Measurements from ENCODE around the gene RFC1.
A peak's percentile ranks its signal among the peaks of the same experiment; 100 is the strongest.
"Not testable (repeated sequence)": the region's sequence is repeated elsewhere in the genome, so short reads cannot be mapped to it uniquely, and the experiment has no call there.

RFC1 gene

DNA sequence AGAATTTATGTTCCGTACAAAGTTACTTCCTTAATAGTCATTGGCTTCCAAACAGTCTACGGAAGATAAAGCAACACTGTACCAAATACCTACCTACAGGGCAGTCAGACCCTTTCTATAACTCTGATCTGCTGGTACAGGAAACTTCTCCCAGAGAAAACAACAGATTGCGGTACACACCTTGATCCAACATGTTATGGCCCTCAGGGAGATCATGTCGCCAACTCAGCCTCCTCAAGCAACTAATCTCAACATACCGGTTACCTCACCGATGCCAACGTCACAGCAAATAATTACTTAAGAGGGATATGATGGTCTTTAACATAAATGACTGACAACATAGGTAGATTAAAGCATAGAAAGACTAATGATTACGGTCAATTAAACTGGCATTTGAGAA, 70.4 kb downstream of the RFC1 start:
- DNase-seq, result no peak

DNA sequence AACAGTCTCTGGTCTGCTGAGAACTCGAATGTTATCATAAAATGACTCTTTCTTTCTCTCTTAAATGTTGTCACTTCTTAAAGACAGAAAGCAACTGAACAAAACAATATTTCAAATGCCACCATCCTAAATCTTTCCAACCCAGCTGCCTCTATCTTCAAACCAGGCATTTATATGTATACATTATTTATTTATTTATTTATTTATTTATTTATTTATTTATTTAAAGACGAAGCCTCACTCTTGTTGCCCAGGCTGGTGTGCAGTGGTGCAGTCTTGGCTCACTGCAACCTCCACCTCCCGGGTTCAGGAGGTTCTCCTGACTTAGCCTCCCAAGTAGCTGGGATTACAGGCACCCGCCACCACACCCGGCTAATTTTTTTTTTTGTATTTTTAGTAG, 73.7 kb downstream of the RFC1 start:
- DNase-seq, result not testable (repeated sequence)

- DNase-seq, result no peak
Observed at GRCh38 chr4:39291686-39292085, 74.5 kb downstream of the RFC1 start.

- DNase-seq, result no peak
Observed at GRCh38 chr4:39287223-39287622, 78.9 kb downstream of the RFC1 start.

- DNase-seq, result no peak
Observed at GRCh38 chr4:39286263-39286662, 79.9 kb downstream of the RFC1 start.

DNA sequence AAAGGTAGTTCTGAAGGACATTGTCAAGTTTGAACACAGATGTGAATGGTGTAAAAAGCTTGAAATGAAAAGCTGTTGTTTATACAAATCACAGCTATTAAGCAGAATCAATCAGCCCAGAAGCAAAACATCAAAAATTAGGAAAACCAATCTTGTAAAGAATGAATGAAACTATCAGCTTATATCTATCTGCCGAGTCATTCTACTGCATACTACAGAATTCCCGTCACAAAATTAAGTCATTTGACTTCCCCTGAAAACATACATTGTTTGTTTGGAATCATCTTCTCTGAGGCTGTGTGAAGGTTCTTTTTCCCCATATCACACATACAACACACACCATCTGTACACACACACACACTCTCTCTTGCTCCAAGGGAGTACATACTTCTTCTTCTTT, 80.3 kb downstream of the RFC1 start:
- DNase-seq, result no peak

DNA sequence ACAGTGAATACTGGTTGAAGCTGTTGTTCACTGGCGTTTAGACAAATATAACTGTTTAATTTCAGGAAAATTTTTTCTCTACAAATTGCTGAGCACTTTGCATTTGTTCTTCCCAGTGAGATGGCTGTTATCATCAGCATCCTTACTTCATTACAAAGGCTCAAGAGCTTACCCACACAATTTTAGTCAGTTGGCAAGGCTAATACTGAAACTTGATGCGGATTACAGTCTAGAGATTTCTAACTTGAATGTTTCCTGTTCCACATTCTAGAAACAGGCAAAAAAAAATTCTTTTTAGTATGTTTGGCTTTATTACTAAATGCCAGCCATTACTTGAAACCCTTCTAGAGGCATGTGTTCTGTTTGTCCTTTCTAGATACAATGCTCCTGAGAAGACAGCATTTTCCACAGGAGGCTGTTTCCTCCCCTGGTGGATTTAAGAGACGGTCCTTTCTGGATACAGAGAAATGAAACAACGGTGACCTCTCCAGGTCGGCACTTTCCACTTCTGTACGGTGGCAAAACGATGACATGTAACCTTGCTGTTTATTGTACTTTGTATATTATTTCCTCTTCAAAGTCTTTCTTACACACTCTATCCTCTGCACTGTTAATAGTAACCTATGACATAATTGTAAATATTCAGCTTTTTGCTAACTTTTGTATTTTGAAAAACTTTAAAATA, 80.9 kb downstream of the RFC1 start:
- no peak for DNase-seq

- DNase-seq, result no peak
Observed at GRCh38 chr4:39280770-39281169, 85.4 kb downstream of the RFC1 start.

- no peak for DNase-seq
Observed at GRCh38 chr4:39279416-39279815, 86.7 kb downstream of the RFC1 start.

DNA sequence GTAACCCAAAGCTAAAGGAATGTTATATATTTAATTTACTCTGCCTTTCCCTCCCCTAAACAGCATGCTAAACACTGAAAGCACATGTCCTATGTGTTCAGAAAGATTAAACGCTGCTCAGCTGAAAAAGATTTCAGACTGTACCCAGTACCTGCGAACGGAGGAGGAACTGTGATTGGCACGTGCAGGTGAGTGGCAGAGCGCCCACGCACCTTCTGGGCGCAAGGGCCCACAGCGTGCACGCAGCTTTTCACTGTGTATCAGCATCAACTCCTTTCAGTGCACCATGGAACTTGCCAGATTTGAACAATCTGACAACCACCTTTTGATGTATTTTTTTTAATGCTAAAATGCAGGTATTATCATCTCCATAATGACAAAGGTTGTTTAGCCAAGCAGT, 87.7 kb downstream of the RFC1 start:
- no peak for DNase-seq

DNA sequence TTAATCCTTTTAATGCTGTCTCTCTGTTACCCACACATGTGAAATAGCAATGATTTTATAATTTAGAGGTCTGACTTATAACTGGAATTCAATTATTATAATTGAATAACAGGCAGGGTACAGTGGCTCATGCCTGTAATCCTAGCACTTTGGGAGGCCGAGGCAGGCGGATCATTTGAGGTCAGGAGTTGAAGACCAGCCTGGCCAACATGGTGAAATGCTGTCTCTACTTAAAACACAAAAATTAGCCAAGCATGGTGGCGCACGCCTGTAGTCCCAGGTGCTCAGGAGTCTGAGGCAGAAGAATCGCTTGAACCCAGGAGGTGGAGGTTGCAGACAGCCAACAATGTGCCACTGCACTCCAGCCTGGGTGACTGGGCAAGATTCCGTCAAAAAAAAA, 88.5 kb downstream of the RFC1 start:
- DNase-seq, result not testable (repeated sequence)

GRCh38 chr4:39274503-39274902, 91.7 kb downstream of the RFC1 start:
- no peak for DNase-seq

GRCh38 chr4:39263895-39264294, 102.3 kb downstream of the RFC1 start:
- no peak for DNase-seq

DNA sequence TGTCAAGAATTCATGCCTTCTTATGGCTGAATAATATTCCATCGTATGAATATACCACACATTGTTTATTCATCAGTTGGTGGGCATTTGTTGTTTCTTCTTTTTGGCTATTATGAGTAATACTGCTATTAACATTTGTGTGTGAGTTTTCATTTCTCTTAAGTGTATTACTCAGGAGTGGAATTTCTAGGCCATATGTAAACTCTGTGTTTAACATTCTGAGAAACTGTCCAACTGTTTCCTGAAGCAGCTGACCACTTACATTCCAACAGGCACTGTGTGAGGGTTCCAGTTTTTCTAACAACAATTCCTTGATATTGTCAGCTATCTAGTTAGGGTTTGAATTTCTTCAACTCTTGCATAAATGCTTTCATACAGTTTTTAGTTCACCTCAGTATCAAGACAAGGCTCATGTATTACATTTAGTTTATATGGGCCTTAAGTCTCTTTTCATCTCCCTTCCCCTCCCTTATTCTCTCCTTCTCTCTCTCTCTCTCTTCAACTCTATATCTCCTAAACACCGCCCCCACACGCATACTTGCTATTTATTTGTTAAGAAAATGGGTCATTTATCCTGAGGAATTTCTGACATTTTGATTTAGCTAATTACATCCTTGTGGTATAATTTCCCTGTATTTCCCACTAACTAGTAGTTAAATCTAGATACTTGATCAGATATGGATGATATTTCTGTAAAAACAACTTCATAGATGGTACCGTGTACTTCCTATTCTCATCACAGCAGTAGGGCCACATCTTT, 106.4 kb downstream of the RFC1 start:
- DNase-seq, result no peak

GRCh38 chr4:39256436-39256835, 109.7 kb downstream of the RFC1 start:
- DNase-seq, result no peak

DNA sequence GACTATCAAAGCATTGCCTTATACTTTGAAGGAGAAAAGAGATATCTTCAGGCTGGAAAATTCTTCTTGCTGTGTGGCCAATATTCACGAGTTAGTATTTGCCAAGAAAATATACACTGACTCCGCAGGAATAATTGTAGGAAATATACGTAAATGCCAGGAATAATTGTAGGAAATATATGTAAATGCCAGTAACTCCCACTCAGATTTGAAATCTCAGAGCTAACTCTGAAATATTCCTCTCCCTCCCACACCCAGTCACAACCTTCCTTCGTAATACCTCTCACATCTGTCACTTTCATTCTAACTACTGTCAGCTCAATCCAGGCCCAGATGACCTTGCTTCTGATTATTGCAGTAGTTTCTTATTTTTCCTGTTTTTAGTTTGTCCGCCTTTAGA, 110.3 kb downstream of the RFC1 start:
- DNase-seq, result peak; percentile 11

GRCh38 chr4:39255266-39255665, 110.9 kb downstream of the RFC1 start:
- no peak for DNase-seq

- no peak for DNase-seq
Observed at GRCh38 chr4:39243462-39243861, 122.7 kb downstream of the RFC1 start.
